GM12878 (cell line): ENCODE results near the gene MTHFS.

ENCODE experiments used
- CUX1 ChIP-seq: IDR thresholded peaks from 2 replicates; pipeline ENCODE4 v1.6.1; 2012; ENCODE audit warnings: improper control_type of control experiment, low read depth, low read length; ENCODE audit not compliant: insufficient replicate concordance
- POLR2A ChIP-seq: IDR thresholded peaks from 2 replicates; pipeline ENCODE4 v1.6.1; 2011; ENCODE audit warnings: low read depth, mild to moderate bottlenecking, low read length
- RFX5 ChIP-seq: IDR thresholded peaks from 2 replicates; pipeline ENCODE4 v1.6.1; 2011; ENCODE audit warnings: low read depth, low read length, improper control_type of control experiment

- no peak for TF ChIP-seq POLR2A
- TF ChIP-seq RFX5, result no peak
- no peak for TF ChIP-seq CUX1
Measured at GRCh38 chr15:79829950-79830349, 66.9 kb downstream of the MTHFS start.
